ENCODE measurements around the gene HACD1. TPM values are rescaled to one million over a fixed set of nuclear protein-coding genes. Genes with fewer than 3 reads are reported as not detected.

The HACD1 gene
- total RNA-seq, 1 donor from 2014 or later, result 5.4 TPM

DNA sequence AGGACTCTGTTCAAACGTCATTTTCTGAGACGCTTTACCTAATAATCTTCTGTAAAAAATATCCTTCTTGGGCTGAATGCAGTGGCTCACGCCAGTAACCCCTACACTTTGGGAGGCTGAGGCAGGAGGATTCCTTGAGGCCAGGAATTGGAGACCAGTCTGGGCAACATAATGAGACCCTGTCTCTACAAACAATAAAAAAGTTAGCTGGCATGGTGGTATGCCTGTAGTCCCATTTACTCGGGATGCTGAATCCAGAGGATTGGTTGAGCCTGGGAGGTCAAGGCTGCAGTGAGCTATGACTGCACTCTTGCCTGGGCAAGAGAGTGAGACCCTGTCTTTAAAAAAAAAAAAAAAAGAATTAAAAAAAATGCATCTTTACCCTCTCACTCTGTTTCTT is 31.9 kb upstream of the HACD1 start:
- Mint-ChIP-seq H3K4me1 (ENCODE audit: low read depth, unreplicated experiment) (peaks cover 23% of the 10 kb centered on the region), H3K27ac (ENCODE audit: unreplicated experiment) (peak overlapping the region; percentile 48), H3K36me3 (ENCODE audit: unreplicated experiment) (peaks cover 3% of the 10 kb centered on the region), H3K9me3 (ENCODE audit: unreplicated experiment) (peaks cover 6% of the 10 kb centered on the region), H3K27me3 (ENCODE audit: unreplicated experiment) (peaks cover 7% of the 10 kb centered on the region), H3K4me3 (ENCODE audit: unreplicated experiment) (peak overlapping the region; percentile 46)
- no peak for DNase-seq
- TF ChIP-seq, protein P1, sequence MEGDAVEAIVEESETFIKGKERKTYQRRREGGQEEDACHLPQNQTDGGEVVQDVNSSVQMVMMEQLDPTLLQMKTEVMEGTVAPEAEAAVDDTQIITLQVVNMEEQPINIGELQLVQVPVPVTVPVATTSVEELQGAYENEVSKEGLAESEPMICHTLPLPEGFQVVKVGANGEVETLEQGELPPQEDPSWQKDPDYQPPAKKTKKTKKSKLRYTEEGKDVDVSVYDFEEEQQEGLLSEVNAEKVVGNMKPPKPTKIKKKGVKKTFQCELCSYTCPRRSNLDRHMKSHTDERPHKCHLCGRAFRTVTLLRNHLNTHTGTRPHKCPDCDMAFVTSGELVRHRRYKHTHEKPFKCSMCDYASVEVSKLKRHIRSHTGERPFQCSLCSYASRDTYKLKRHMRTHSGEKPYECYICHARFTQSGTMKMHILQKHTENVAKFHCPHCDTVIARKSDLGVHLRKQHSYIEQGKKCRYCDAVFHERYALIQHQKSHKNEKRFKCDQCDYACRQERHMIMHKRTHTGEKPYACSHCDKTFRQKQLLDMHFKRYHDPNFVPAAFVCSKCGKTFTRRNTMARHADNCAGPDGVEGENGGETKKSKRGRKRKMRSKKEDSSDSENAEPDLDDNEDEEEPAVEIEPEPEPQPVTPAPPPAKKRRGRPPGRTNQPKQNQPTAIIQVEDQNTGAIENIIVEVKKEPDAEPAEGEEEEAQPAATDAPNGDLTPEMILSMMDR (IDR thresholded peaks at IDR 0.05; ENCODE audit: partially characterized antibody, unreplicated experiment), result no peak

DNA sequence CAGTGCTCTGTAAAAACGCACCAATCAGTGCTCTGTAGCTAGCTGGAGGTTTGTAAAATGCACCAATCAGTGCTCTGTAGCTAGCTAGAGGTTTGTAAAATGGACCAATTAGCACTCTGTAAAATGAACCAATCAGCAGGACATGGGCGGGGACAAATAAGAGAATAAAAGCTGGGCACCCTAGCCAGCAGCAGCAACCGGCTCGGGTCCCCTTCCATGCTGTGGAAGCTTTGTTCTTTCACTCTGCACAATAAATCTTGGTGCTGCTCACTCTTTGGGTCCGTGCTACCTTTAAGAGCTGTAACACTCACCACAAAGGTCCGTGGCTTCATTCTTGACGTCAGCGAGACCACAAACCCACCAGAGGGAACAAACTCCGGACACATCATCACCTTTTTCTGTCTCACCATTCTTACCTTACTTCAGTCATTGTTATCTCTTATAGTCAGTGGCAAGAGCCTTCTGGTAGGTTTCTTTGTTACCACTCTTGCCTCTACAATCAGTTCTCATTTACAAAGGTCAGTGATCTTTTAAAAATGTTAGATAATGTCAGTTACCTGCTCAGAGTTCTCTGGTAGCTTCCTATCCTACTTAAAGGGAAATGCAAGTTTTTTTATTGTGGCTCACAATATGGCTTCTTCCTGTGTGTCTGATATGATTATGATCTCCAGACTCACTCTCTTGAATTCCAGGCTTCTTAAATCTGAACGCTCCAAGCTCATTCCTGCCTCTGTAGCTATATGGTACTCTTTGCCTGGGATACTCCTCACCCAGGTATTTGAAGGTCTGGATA is 31.3 kb upstream of the HACD1 start:
- H3K4me1 Mint-ChIP-seq (ENCODE audit: low read depth, unreplicated experiment), result peaks cover 23% of the 10 kb centered on the region
- TF ChIP-seq, protein P1 (IDR thresholded peaks at IDR 0.05; ENCODE audit: partially characterized antibody, unreplicated experiment), result no peak
- DNase-seq, result no peak
- H3K4me3 Mint-ChIP-seq (ENCODE audit: unreplicated experiment), result peak overlapping the region; percentile 46
- peak overlapping the region; percentile 48 for H3K27ac Mint-ChIP-seq (ENCODE audit: unreplicated experiment)
- no peaks in the 10 kb centered on the region for H3K36me3 Mint-ChIP-seq (ENCODE audit: unreplicated experiment)
- H3K9me3 Mint-ChIP-seq (ENCODE audit: unreplicated experiment), result peaks cover 11% of the 10 kb centered on the region
- peaks cover 10% of the 10 kb centered on the region for H3K27me3 Mint-ChIP-seq (ENCODE audit: unreplicated experiment)

DNA sequence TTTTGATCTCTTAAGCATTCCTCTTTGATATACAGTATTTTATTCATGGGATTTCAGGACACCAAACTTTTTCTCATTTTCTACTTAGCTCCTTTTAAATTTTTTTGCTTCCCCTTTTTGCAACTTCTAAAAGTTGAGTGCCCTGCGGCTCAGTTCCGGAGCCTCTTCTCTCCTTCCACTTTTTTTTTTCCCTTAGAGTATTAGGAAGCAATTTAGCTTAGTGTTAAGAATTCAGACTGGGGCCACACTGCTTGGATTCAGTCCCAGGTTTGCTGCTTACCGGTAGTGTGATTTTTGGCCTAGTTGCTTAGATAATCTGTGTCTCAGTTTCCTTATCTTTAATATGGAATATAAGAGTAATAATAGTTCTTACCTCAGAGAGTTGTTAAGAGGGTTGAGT is 30.2 kb upstream of the HACD1 start:
- no peak for DNase-seq
- Mint-ChIP-seq H3K27me3 (ENCODE audit: unreplicated experiment) (peaks cover 10% of the 10 kb centered on the region), H3K36me3 (ENCODE audit: unreplicated experiment) (no peaks in the 10 kb centered on the region), H3K9me3 (ENCODE audit: unreplicated experiment) (peaks cover 12% of the 10 kb centered on the region), H3K4me3 (ENCODE audit: unreplicated experiment) (no peak overlapping the region), H3K27ac (ENCODE audit: unreplicated experiment) (no peak overlapping the region), H3K4me1 (ENCODE audit: low read depth, unreplicated experiment) (peaks cover 23% of the 10 kb centered on the region)
- TF ChIP-seq, protein P1 (IDR thresholded peaks at IDR 0.05; ENCODE audit: partially characterized antibody, unreplicated experiment), result no peak

DNA sequence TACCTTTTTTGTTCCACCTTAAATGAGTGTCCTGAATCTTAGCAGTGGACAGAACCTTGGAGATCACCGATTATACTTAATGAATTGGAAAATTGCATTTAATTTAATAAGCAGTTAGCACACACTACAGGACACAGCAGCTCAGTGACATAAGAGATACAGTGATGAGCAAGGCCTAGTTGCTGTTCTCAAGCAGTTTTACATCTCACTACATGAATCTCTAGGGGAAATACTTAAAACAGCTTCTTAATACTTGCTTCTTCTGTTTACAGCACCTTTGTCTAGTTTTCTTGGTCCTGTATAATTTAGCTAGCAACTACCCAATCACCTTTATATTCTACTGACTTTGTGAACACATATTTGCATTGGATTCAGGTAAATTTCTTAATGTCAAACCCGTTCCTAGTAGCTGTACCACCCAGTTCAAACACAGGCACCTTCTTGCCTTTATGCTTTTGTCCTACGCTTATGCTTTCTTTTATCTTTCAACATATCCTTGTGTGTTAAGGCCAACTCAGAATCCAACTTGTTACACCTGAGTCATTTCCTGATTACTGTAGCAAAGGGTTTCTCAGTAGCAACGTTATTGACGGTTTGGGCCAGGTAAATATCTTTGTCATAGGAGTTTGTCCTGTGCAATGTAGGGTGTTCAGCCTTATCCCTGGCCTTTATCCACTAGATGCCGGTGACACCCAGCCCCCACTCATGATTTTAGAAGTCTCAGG is 28.6 kb upstream of the HACD1 start:
- peaks cover 10% of the 10 kb centered on the region for H3K27me3 Mint-ChIP-seq (ENCODE audit: unreplicated experiment)
- no peak for DNase-seq
- TF ChIP-seq, protein P1 (IDR thresholded peaks at IDR 0.05; ENCODE audit: partially characterized antibody, unreplicated experiment), result no peak

More for the DNA sequence above, 28.6 kb upstream of the HACD1 start:
- peaks cover 15% of the 10 kb centered on the region for H3K4me1 Mint-ChIP-seq (ENCODE audit: low read depth, unreplicated experiment)
- H3K27ac Mint-ChIP-seq (ENCODE audit: unreplicated experiment), result peak overlapping the region; percentile 99
- H3K4me3 Mint-ChIP-seq (ENCODE audit: unreplicated experiment), result peak overlapping the region; percentile 99
- no peaks in the 10 kb centered on the region for H3K36me3 Mint-ChIP-seq (ENCODE audit: unreplicated experiment)
- peaks cover 12% of the 10 kb centered on the region for H3K9me3 Mint-ChIP-seq (ENCODE audit: unreplicated experiment)
